GM23248 (cell line): ENCODE results near the gene EML1.
A peak's percentile ranks its signal among the peaks of the same experiment; 100 is the strongest.

ENCODE experiments used
- EZH2 ChIP-seq: fragments of 200-600 bp; sonication (generic); IDR thresholded peaks from 2 replicates; pipeline ENCODE4 v1.6.1; 2018; ENCODE audit warnings: antibody characterized with exemption, mild to moderate bottlenecking; ENCODE audit not compliant: insufficient read depth, poor library complexity, severe bottlenecking
- EZH2phosphoT487 ChIP-seq: fragments of 200-600 bp; sonication (generic); IDR thresholded peaks from 2 replicates; pipeline ENCODE4 v1.6.1; 2018; ENCODE audit warnings: antibody characterized with exemption, moderate library complexity, mild to moderate bottlenecking, low read depth; ENCODE audit not compliant: insufficient read depth

GRCh38 chr14:99821519-99822508 is 28.6 kb downstream of the EML1 start:
- TF ChIP-seq EZH2 (no peak), EZH2phosphoT487 (peak; percentile 97)
